NT2/D1 (cell line): ENCODE data around the gene OPN5.

Experiments used
- SUZ12 ChIP-seq: IDR thresholded peaks from 2 replicates; pipeline ENCODE4 v1.6.1; 2011; ENCODE audit not compliant: insufficient read length, insufficient read depth; ENCODE audit errors: extremely low read depth
- YY1 ChIP-seq: IDR thresholded peaks from 2 replicates; pipeline ENCODE4 v1.6.1; 2011; ENCODE audit not compliant: insufficient read length, insufficient read depth
- ZNF274 ChIP-seq: IDR thresholded peaks from 2 replicates; pipeline ENCODE4 v1.6.1; 2011; ENCODE audit warnings: mild to moderate bottlenecking, low read depth, low read length

GRCh38 chr6:47836639-47837038 lies 54.8 kb downstream of the OPN5 start:
- TF ChIP-seq ZNF274: no peak
- TF ChIP-seq YY1: no peak
- no peak for TF ChIP-seq SUZ12
